ENCODE results near the gene DNM1L. TPM values are rescaled to one million over a fixed set of nuclear protein-coding genes. Genes with fewer than 3 reads are reported as not detected.

Gene DNM1L
- total RNA-seq, 1 donor from 2014 or later, result 70.8 TPM

DNA sequence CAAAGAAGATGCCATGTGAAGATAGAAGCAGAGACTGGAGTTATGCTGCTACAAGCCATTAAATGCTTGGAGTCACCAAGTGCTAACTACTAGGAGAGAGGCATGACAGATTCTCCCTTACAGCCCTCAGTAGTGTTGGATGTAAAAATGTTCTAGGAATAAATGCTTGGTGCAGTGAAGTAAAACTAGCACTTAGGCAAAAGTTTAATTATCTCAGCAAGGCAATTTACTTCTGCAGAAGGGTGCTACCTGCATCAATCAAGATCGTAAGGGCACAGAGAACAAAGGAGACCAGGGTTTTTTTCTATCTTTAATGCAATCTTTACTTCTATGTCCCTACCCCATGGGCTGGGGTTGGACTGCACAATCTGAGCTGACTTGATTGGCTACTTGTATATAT is 9.5 kb upstream of the DNM1L start:
- TF ChIP-seq, protein P1, sequence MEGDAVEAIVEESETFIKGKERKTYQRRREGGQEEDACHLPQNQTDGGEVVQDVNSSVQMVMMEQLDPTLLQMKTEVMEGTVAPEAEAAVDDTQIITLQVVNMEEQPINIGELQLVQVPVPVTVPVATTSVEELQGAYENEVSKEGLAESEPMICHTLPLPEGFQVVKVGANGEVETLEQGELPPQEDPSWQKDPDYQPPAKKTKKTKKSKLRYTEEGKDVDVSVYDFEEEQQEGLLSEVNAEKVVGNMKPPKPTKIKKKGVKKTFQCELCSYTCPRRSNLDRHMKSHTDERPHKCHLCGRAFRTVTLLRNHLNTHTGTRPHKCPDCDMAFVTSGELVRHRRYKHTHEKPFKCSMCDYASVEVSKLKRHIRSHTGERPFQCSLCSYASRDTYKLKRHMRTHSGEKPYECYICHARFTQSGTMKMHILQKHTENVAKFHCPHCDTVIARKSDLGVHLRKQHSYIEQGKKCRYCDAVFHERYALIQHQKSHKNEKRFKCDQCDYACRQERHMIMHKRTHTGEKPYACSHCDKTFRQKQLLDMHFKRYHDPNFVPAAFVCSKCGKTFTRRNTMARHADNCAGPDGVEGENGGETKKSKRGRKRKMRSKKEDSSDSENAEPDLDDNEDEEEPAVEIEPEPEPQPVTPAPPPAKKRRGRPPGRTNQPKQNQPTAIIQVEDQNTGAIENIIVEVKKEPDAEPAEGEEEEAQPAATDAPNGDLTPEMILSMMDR (IDR thresholded peaks at IDR 0.05; ENCODE audit: insufficient read depth, low read length, poor library complexity, severe bottlenecking), result no peak
- Histone ChIP-seq H3K36me3 (ENCODE audit: control insufficient read depth, insufficient read depth, low read length) (no peaks in the 10 kb centered on the region), H3K27me3 (ENCODE audit: control insufficient read depth, insufficient read depth, low read length) (no peaks in the 10 kb centered on the region), H3K4me3 (ENCODE audit: low read depth, low read length) (no peak overlapping the region)
- DNase-seq (ENCODE audit: low read depth), result no peak

DNA sequence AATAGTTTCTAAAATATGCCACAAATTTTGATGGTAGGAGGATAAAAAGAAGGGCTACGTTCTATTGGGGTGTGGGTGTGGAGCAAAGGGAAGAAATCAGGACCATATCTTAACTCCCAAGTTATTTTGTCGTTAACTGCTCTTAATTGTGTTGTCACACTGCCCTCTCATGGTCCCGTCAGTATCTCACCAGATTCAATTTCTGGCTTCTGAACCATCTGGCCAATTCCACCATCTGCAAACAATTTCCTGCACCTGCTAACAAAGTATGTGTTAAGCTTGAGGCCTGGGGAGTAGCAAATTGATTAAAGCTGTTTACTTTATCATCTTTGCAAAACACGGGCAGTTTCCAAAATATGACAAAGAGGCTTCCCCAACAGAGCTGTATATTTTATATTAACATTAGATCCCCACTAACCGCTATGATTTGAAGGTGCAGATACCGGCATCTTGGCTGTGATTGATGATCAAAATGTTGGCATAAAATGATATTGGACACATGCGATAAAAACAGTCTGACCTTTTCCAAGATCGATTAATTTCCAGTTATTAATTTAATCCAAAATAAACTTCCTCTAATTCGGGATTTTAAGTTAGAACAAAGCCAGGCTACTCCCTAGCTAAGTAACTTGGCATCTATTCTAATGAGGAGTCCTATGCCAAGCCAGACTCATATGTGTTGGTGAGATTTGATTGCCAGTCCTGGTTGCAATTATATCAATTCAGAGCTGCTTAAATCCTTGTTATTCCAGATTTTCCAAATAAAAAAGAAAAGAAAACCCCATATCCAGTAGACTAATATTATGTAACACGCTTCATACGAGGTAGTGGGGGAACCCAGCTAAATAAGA is 6.9 kb upstream of the DNM1L start:
- H3K4me3 ChIP-seq (ENCODE audit: low read depth, low read length), result no peak overlapping the region
- DNase-seq (ENCODE audit: low read depth), result no peak
- H3K36me3 ChIP-seq (ENCODE audit: control insufficient read depth, insufficient read depth, low read length), result no peaks in the 10 kb centered on the region
- TF ChIP-seq, protein P1 (IDR thresholded peaks at IDR 0.05; ENCODE audit: insufficient read depth, low read length, poor library complexity, severe bottlenecking), result peak; percentile 61
- no peaks in the 10 kb centered on the region for H3K27me3 ChIP-seq (ENCODE audit: control insufficient read depth, insufficient read depth, low read length)

DNA sequence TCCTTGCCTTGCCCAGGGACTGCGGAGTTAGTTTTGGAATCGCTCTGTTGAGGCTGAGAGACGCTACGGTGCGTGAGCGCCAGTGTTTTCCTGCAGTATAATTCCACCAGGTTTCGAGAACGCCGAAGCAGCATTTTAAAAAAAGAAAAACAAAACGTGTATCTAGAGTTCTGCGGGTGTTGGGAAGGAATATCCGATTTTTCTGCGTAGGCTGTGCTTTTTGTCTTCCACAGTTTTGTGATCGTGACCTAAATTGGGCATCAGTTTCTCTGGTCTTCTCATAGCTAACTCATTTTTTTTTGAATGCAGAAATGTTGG is 778 bp downstream of the DNM1L start:
- H3K4me3 ChIP-seq (ENCODE audit: low read depth, low read length), result peak overlapping the region; percentile 65
- no peaks in the 10 kb centered on the region for H3K27me3 ChIP-seq (ENCODE audit: control insufficient read depth, insufficient read depth, low read length)
- no peak for DNase-seq (ENCODE audit: low read depth)
- TF ChIP-seq, protein P1 (IDR thresholded peaks at IDR 0.05; ENCODE audit: insufficient read depth, low read length, poor library complexity, severe bottlenecking), result no peak
- H3K36me3 ChIP-seq (ENCODE audit: control insufficient read depth, insufficient read depth, low read length), result no peaks in the 10 kb centered on the region

DNA sequence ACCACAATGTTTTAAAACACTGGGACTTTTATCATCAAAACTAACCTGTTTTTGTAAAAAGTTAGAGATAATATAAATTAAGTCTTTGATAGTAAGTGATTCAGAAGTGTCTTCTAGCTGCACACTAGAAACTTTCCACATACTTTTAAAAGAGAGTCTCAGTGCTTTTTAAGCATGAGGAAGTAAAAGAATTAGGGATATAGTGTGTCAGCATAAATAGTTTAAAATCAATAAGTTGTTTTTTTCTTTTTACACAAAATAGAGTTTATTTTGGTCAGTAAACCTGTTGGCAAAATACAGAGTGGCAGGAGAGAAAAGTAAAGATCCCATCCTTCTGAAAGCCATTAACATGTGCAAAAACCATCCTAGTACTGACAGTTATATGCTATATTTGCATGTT is 1.7 kb downstream of the DNM1L start:
- H3K4me3 ChIP-seq (ENCODE audit: low read depth, low read length), result no peak overlapping the region
- H3K36me3 ChIP-seq (ENCODE audit: control insufficient read depth, insufficient read depth, low read length), result no peaks in the 10 kb centered on the region
- no peaks in the 10 kb centered on the region for H3K27me3 ChIP-seq (ENCODE audit: control insufficient read depth, insufficient read depth, low read length)
- DNase-seq (ENCODE audit: low read depth), result no peak
- TF ChIP-seq, protein P1 (IDR thresholded peaks at IDR 0.05; ENCODE audit: insufficient read depth, low read length, poor library complexity, severe bottlenecking), result no peak

DNA sequence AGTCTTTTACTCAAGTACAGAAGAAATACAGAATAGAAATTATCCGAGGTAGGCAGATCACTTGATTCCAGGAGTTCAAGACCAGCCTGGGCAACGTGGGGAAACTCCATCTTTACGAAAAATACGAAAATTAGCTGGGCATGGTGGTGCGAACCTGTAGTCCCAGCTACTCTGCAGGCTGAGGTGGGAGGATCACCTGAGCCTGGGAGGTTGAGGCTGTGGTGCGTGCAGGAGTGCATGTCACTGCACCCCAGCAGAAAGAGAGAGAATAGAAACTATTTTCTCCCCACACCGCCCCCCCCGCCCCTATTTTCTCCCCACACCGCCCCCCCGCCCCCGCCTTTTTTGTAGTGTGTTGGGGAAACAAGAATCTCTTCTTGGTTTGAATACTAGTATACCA is 2.2 kb downstream of the DNM1L start:
- DNase-seq (ENCODE audit: low read depth), result no peak
- Histone ChIP-seq H3K36me3 (ENCODE audit: control insufficient read depth, insufficient read depth, low read length) (no peaks in the 10 kb centered on the region), H3K27me3 (ENCODE audit: control insufficient read depth, insufficient read depth, low read length) (no peaks in the 10 kb centered on the region), H3K4me3 (ENCODE audit: low read depth, low read length) (no peak overlapping the region)
- TF ChIP-seq, protein P1 (IDR thresholded peaks at IDR 0.05; ENCODE audit: insufficient read depth, low read length, poor library complexity, severe bottlenecking), result no peak

DNA sequence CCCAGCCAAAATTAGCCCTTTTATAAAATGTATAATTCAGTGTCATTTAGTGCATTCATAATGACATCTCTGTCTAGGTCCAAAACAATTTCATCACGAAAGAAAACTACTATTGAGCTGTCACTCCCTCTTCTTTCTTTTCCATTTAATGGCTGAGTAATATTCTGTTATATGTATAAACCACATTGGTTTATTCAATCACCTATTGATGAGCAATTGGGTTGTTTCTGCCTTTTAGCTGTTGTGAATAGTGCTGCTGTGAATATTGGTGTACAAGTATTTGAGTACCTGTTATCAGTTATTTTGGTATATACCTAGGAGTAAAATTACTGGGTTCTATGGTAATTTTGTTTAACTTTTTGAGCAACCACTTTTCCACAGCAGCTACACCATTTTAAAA is 7.2 kb downstream of the DNM1L start:
- no peaks in the 10 kb centered on the region for H3K27me3 ChIP-seq (ENCODE audit: control insufficient read depth, insufficient read depth, low read length)
- TF ChIP-seq, protein P1 (IDR thresholded peaks at IDR 0.05; ENCODE audit: insufficient read depth, low read length, poor library complexity, severe bottlenecking), result no peak
- H3K4me3 ChIP-seq (ENCODE audit: low read depth, low read length), result no peak overlapping the region
- no peak for DNase-seq (ENCODE audit: low read depth)
- no peaks in the 10 kb centered on the region for H3K36me3 ChIP-seq (ENCODE audit: control insufficient read depth, insufficient read depth, low read length)

Data from kidney epithelial cell (primary cell).